GM18867 (cell line): ENCODE measurements around the gene KLHL11.
A peak's percentile ranks its signal among the peaks of the same experiment; 100 is the strongest.

Experiments
- ATAC-seq: cut with Tn5 transposase; IDR thresholded peaks from one replicate; pipeline ENCODE4 v1.9.1; 2021; ENCODE audit warnings: mild to moderate bottlenecking, moderate library complexity; ENCODE audit not compliant: unreplicated experiment

KLHL11 gene

GRCh38 chr17:41864836-41865595, at the start of gene KLHL11:
TSS of gene KLHL11 (minus strand) at chr17:41865423. CDS start at chr17:41865370, 53 bp downstream.
- peak; percentile 78 for ATAC-seq

GRCh38 chr17:41915020-41915419, 49.8 kb upstream of the KLHL11 start:
- no peak for ATAC-seq

- no peak for ATAC-seq
These were observed 49.1 kb upstream of the KLHL11 start for GRCh38 chr17:41914358-41914766.

- no peak for ATAC-seq
These were observed 48.6 kb upstream of the KLHL11 start for GRCh38 chr17:41913798-41914197.

- ATAC-seq: no peak
These were observed 47.7 kb upstream of the KLHL11 start for GRCh38 chr17:41912925-41913324.

- ATAC-seq: no peak
These were observed 45.6 kb upstream of the KLHL11 start for GRCh38 chr17:41910701-41911391.

GRCh38 chr17:41909088-41909487, 43.9 kb upstream of the KLHL11 start:
- ATAC-seq: no peak

GRCh38 chr17:41907633-41908539, 42.7 kb upstream of the KLHL11 start:
- no peak for ATAC-seq

GRCh38 chr17:41907185-41907556, 41.9 kb upstream of the KLHL11 start:
- ATAC-seq: no peak

GRCh38 chr17:41906465-41907184, 41.4 kb upstream of the KLHL11 start:
- no peak for ATAC-seq

GRCh38 chr17:41905172-41905571, 39.9 kb upstream of the KLHL11 start:
- ATAC-seq: no peak

GRCh38 chr17:41904242-41904841, 39.1 kb upstream of the KLHL11 start:
- no peak for ATAC-seq

GRCh38 chr17:41901646-41902045, 36.4 kb upstream of the KLHL11 start:
- no peak for ATAC-seq

- no peak for ATAC-seq
These were observed 31.5 kb upstream of the KLHL11 start for GRCh38 chr17:41896726-41897125.

GRCh38 chr17:41895617-41896016, 30.4 kb upstream of the KLHL11 start:
- no peak for ATAC-seq

- ATAC-seq: no peak
These were observed 29.6 kb upstream of the KLHL11 start for GRCh38 chr17:41894791-41895331.

- no peak for ATAC-seq
These were observed 28.2 kb upstream of the KLHL11 start for GRCh38 chr17:41893384-41893783.

GRCh38 chr17:41892021-41892376, 26.8 kb upstream of the KLHL11 start:
- no peak for ATAC-seq

GRCh38 chr17:41891135-41892020, 26.2 kb upstream of the KLHL11 start:
- no peak for ATAC-seq
